HG03045 (cell line): ENCODE data around the gene OR51T1.

Experiments used
- ATAC-seq: cut with Tn5 transposase; IDR thresholded peaks from one replicate; pipeline ENCODE4 v1.9.1; 2021; ENCODE audit warnings: mild to moderate bottlenecking, moderate library complexity; ENCODE audit not compliant: unreplicated experiment

Gene OR51T1

DNA sequence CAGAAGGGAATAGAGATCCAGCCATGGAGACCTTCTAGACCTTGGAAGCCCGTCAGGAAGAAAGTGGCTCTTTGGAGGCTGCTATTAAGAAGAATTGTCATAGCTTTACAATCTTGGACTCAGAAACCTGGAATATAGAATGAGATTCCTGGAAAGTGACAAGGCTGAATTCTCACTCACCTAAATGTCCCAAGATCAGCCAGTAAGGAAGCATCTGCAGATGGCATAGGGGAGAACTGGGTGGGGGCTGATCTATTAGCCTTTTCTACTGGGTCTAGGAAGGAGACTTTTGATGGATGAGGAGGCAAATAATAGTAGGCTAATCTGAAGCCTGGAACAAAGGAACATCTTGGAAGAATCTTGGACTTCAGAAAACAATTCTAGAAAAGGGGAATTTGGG lies 42.5 kb downstream of the OR51T1 start, which contains the start of gene OR51G1:
TSS of gene OR51G1 (minus strand) at position 101 of the 400 bp plus-strand sequence. CDS start at position 101, 0 bp downstream.
- no peak for ATAC-seq

DNA sequence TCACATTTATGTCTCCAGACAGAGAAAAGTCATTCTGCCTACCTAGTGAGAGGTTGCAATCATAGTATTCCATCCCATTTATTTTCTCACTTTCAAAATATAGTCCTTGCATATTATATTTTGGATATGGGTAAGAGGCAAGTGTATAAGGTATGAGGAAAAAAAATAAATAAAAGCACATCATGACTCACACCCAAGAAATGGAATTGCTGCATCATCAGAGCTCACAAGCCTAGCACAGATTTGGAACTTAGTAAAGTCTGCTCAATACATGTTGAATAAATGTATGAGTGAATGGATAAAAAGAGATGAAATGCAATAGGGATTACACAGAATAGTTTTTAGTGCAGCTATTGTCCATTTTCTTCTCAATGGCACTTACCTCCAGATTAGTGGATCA lies 44.9 kb downstream of the OR51T1 start:
- ATAC-seq = no peak
